ENCODE results near the gene PTPRN2.
"Not testable (repeated sequence)": the region's sequence is repeated elsewhere in the genome, so short reads cannot be mapped to it uniquely, and the experiment has no call there.

The PTPRN2 gene

DNA sequence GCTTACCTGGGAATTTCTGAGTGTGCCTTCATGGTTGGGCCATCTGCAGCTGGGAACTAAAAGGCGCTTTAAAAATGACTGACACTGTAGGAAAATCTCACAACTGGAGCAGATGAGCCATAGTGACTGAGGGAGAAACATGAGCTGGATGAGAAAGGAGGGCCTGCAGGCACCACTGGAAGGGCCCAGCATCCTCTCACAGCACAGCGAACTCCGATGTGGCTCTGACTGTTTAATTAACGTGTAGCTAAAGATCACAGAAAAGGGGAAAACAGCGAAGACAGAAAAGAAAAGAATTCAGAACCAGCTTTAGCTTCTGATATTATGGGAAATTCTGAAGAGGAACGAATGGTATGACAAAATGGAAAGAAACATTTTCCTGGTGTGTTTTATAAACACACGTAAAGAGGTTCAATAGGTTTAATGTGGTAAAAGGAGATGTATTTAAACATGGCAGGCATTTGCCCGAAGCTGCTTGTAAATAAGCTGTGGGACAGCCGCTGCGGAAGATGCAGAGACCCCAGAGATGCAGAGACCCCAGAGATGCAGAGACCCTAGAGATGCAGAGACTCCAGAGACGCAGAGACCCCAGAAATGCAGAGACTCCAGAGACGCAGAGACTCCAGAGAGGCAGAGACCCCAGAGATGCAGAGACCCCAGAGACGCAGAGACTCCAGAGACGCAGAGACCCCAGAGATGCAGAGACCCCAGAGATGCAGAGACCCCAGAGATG, 534.3 kb downstream of the PTPRN2 start:
- Histone ChIP-seq H3K9ac (ENCODE audit: low read length) (no peak overlapping the region), H3K36me3 (ENCODE audit: control insufficient read depth, insufficient read depth, low read length) (no peaks in the 10 kb centered on the region), H3K4me3 (ENCODE audit: low read length) (no peak overlapping the region), H3K9me3 (ENCODE audit: control insufficient read depth, low read length) (no peaks in the 10 kb centered on the region), H3K4me1 (ENCODE audit: control insufficient read depth, insufficient read depth, low read length) (no peaks in the 10 kb centered on the region), H3K27me3 (ENCODE audit: control insufficient read depth, insufficient read depth, low read length) (no peaks in the 10 kb centered on the region)

GRCh38 chr7:158052381-158053060, 535.1 kb downstream of the PTPRN2 start:
- H3K9ac ChIP-seq (ENCODE audit: low read length) = no peak overlapping the region
- no peaks in the 10 kb centered on the region for H3K27me3 ChIP-seq (ENCODE audit: control insufficient read depth, insufficient read depth, low read length)
- H3K36me3 ChIP-seq (ENCODE audit: control insufficient read depth, insufficient read depth, low read length) = no peaks in the 10 kb centered on the region
- no peaks in the 10 kb centered on the region for H3K4me1 ChIP-seq (ENCODE audit: control insufficient read depth, insufficient read depth, low read length)
- no peaks in the 10 kb centered on the region for H3K9me3 ChIP-seq (ENCODE audit: control insufficient read depth, low read length)
- no peak overlapping the region for H3K4me3 ChIP-seq (ENCODE audit: low read length)

DNA sequence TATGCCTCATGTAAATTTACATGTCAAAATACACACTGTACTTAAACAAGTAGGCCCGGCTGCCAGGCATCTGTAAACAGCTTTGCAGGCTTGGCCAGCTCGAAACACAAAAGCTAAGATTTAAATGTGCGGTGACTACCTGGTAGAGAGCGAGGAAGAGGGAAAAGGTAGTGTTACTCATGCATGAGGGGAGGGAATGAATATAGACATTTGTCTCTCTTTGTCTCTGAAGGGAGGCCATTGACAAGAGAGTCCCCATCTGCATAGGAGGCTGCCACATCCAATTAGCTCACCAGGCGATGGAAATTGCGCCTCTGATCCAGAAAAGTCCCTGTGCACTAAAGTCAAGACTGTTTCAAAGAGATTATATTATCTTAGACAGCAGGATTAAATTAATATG, 535.8 kb downstream of the PTPRN2 start:
- Histone ChIP-seq H3K27me3 (ENCODE audit: control insufficient read depth, insufficient read depth, low read length) (no peaks in the 10 kb centered on the region), H3K36me3 (ENCODE audit: control insufficient read depth, insufficient read depth, low read length) (no peaks in the 10 kb centered on the region), H3K9me3 (ENCODE audit: control insufficient read depth, low read length) (no peaks in the 10 kb centered on the region), H3K4me3 (ENCODE audit: low read length) (no peak overlapping the region), H3K4me1 (ENCODE audit: control insufficient read depth, insufficient read depth, low read length) (no peaks in the 10 kb centered on the region), H3K9ac (ENCODE audit: low read length) (no peak overlapping the region)

DNA sequence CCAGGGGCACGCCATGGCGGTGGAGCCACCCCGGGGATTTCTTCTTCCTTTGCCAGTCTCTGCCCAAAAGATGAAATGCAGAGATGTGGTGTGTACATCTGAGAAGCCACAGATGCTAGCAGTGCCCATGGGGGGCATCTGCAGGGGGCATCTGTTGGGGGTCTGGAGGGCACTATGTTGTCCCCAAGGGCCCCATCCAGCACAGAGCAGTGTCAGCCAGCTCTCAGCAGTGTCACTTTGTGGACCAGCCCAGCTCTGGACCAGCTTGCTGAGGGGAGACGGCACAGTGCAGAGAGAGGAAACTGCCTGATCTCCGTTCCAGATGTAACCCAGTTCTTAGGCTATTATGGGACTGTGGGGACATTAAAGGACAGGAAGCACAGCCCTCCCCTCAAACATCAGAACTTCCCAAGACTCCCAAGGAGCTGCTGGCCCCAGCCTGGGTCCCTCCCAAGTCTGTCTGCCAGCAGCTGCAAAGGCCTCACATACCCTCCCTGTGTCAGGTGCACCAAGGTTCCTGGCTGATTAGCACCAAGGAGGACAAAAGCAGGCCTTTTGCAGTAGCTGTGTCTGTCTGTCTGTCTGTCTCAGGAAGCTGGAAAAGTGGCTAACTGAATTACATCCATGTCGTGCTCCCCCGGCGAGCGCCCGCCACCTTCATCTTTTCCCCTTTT, 536.5 kb downstream of the PTPRN2 start:
- no peak overlapping the region for H3K4me3 ChIP-seq (ENCODE audit: low read length)
- no peak overlapping the region for H3K9ac ChIP-seq (ENCODE audit: low read length)
- H3K36me3 ChIP-seq (ENCODE audit: control insufficient read depth, insufficient read depth, low read length) = no peaks in the 10 kb centered on the region
- no peaks in the 10 kb centered on the region for H3K4me1 ChIP-seq (ENCODE audit: control insufficient read depth, insufficient read depth, low read length)
- no peaks in the 10 kb centered on the region for H3K27me3 ChIP-seq (ENCODE audit: control insufficient read depth, insufficient read depth, low read length)
- no peaks in the 10 kb centered on the region for H3K9me3 ChIP-seq (ENCODE audit: control insufficient read depth, low read length)

- no peaks in the 10 kb centered on the region for H3K9me3 ChIP-seq (ENCODE audit: control insufficient read depth, low read length)
- H3K27me3 ChIP-seq (ENCODE audit: control insufficient read depth, insufficient read depth, low read length) = no peaks in the 10 kb centered on the region
- H3K36me3 ChIP-seq (ENCODE audit: control insufficient read depth, insufficient read depth, low read length) = no peaks in the 10 kb centered on the region
- no peak overlapping the region for H3K4me3 ChIP-seq (ENCODE audit: low read length)
- H3K4me1 ChIP-seq (ENCODE audit: control insufficient read depth, insufficient read depth, low read length) = no peaks in the 10 kb centered on the region
- no peak overlapping the region for H3K9ac ChIP-seq (ENCODE audit: low read length)
These were observed 537.1 kb downstream of the PTPRN2 start for GRCh38 chr7:158050441-158050977.

DNA sequence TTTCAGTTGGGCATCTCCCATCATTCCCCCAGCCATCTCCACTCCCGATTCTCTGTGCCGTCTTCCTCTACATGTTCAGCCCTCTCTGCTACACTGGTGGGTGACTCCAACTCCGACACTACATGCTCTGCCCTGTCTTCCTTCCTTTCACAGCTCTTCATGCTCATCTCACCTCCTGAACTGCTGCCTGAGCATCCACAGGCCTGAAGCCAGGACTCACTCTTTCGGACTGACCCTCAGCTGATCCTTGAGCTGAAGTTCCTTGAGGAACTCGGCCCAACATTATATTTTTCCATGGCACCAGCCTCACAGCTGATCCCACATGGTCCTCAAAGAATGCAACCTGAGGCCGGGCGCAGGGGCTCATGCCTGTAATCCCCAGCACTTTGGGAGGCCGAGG, 538.4 kb downstream of the PTPRN2 start:
- H3K9me3 ChIP-seq (ENCODE audit: control insufficient read depth, low read length) = no peaks in the 10 kb centered on the region
- H3K4me3 ChIP-seq (ENCODE audit: low read length) = no peak overlapping the region
- no peaks in the 10 kb centered on the region for H3K27me3 ChIP-seq (ENCODE audit: control insufficient read depth, insufficient read depth, low read length)
- no peaks in the 10 kb centered on the region for H3K36me3 ChIP-seq (ENCODE audit: control insufficient read depth, insufficient read depth, low read length)
- no peaks in the 10 kb centered on the region for H3K4me1 ChIP-seq (ENCODE audit: control insufficient read depth, insufficient read depth, low read length)
- no peak overlapping the region for H3K9ac ChIP-seq (ENCODE audit: low read length)

DNA sequence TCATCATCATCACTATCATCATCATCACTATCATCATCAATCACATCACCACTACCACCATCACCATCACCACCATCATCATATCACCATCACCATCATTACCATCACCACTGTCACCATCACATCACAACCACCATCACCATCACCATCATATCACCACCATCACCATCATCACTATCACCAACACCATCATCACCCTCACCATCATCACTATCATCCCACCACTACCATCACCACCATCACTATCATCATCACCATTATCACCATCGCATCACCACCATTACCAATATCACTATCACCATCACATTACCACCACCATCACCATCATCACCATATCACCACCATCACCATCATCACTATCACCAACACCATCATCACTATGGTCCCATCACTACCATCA, 539.1 kb downstream of the PTPRN2 start:
- no peaks in the 10 kb centered on the region for H3K9me3 ChIP-seq (ENCODE audit: control insufficient read depth, low read length)
- H3K9ac ChIP-seq (ENCODE audit: low read length) = no peak overlapping the region
- no peaks in the 10 kb centered on the region for H3K4me1 ChIP-seq (ENCODE audit: control insufficient read depth, insufficient read depth, low read length)
- no peaks in the 10 kb centered on the region for H3K36me3 ChIP-seq (ENCODE audit: control insufficient read depth, insufficient read depth, low read length)
- no peaks in the 10 kb centered on the region for H3K27me3 ChIP-seq (ENCODE audit: control insufficient read depth, insufficient read depth, low read length)
- H3K4me3 ChIP-seq (ENCODE audit: low read length) = no peak overlapping the region

DNA sequence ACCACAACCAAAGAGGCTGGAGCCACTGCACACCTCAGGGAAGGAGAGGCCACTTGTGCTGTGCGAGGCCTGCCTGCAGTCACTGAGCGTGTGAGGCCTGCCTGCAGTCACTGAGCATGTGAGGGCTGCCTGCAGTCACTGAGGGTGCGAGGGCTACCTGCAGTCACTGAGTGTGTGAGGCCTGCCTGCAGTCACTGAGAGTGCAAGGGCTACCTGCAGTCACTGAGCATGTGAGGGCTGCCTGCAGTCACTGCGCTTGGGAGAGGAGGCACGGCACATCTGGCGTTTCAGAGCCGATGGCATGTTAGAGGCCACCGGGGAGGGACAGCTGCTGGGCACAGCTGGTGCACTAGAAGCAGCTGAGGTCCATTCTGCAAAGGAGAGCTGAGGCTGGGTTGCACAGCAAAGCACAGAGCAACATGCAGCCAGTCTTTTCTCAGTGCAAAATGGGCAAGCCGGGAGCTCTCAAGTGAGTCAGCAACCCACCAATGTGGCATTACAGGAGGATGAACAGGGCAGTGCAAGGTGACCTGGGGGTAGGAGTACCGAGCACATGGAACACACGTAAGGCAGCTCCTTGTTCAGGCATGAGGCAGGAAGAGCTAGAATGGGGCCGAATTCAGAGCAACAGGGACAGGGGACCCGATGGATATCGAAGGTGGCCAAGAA, 540.1 kb downstream of the PTPRN2 start:
- Histone ChIP-seq H3K9me3 (ENCODE audit: control insufficient read depth, low read length) (no peaks in the 10 kb centered on the region), H3K4me1 (ENCODE audit: control insufficient read depth, insufficient read depth, low read length) (no peaks in the 10 kb centered on the region), H3K36me3 (ENCODE audit: control insufficient read depth, insufficient read depth, low read length) (no peaks in the 10 kb centered on the region), H3K9ac (ENCODE audit: low read length) (no peak overlapping the region), H3K27me3 (ENCODE audit: control insufficient read depth, insufficient read depth, low read length) (no peaks in the 10 kb centered on the region), H3K4me3 (ENCODE audit: low read length) (no peak overlapping the region)

DNA sequence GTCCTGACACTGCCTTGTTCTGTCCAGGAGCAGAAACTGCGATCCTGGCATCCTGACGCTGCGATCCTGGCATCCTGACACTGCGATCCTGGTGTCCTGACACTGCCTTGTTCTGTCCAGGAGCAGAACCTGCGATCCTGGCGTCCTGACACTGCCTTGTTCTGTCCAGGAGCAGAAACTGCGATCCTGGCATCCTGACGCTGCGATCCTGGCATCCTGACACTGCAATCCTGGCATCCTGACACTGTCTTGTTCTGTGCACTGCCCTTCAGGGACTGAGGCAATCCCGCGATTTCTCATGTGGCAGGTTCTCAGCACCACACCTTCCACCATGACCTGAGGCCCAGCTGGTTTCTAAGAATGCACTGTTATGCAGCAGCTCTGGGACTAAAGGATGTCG, 541.4 kb downstream of the PTPRN2 start:
- not testable (repeated sequence) for H3K4me1 ChIP-seq (ENCODE audit: control insufficient read depth, insufficient read depth, low read length); H3K4me3 ChIP-seq (ENCODE audit: low read length)

GRCh38 chr7:158044482-158044823, 543.2 kb downstream of the PTPRN2 start:
- H3K27me3 ChIP-seq (ENCODE audit: control insufficient read depth, insufficient read depth, low read length) = no peaks in the 10 kb centered on the region
- no peaks in the 10 kb centered on the region for H3K9me3 ChIP-seq (ENCODE audit: control insufficient read depth, low read length)
- H3K4me1 ChIP-seq (ENCODE audit: control insufficient read depth, insufficient read depth, low read length) = no peaks in the 10 kb centered on the region
- H3K9ac ChIP-seq (ENCODE audit: low read length) = no peak overlapping the region
- no peak overlapping the region for H3K4me3 ChIP-seq (ENCODE audit: low read length)
- H3K36me3 ChIP-seq (ENCODE audit: control insufficient read depth, insufficient read depth, low read length) = no peaks in the 10 kb centered on the region

More for the DNA sequence above, 541.4 kb downstream of the PTPRN2 start:
- not testable (repeated sequence) for H3K9me3 ChIP-seq (ENCODE audit: control insufficient read depth, low read length); H3K36me3 ChIP-seq (ENCODE audit: control insufficient read depth, insufficient read depth, low read length); H3K27me3 ChIP-seq (ENCODE audit: control insufficient read depth, insufficient read depth, low read length); H3K9ac ChIP-seq (ENCODE audit: low read length)

GRCh38 chr7:158043551-158044481, 543.8 kb downstream of the PTPRN2 start:
- no peaks in the 10 kb centered on the region for H3K4me1 ChIP-seq (ENCODE audit: control insufficient read depth, insufficient read depth, low read length)
- H3K36me3 ChIP-seq (ENCODE audit: control insufficient read depth, insufficient read depth, low read length) = no peaks in the 10 kb centered on the region
- H3K27me3 ChIP-seq (ENCODE audit: control insufficient read depth, insufficient read depth, low read length) = no peaks in the 10 kb centered on the region
- no peak overlapping the region for H3K4me3 ChIP-seq (ENCODE audit: low read length)
- peaks cover 6% of the 10 kb centered on the region for H3K9me3 ChIP-seq (ENCODE audit: control insufficient read depth, low read length)
- no peak overlapping the region for H3K9ac ChIP-seq (ENCODE audit: low read length)

Measured in mucosa of stomach (tissue), 1 donor.